OCI-LY1 (cell line): ENCODE results near the gene FRMD1.

Experiments
- H2AFZ ChIP-seq: fragments of 200-600 bp; sonication (generic), shearing (Covaris generic); 2 replicates; pipeline ENCODE4 v1.6.0; 2014; ENCODE audit warnings: antibody characterized with exemption, mild to moderate bottlenecking, low read length
- H3F3A ChIP-seq: fragments of 200-600 bp; sonication (generic), shearing (Covaris generic); 2 replicates; pipeline ENCODE4 v1.6.0; 2014; ENCODE audit warnings: mild to moderate bottlenecking, antibody characterized with exemption, low read length, moderate library complexity; ENCODE audit not compliant: insufficient read depth
- H3K27ac ChIP-seq: fragments of 200-600 bp; sonication (generic); 2 replicates; pipeline ENCODE4 v1.5.1; 2014; ENCODE audit warnings: low read length, mixed run types, mild to moderate bottlenecking, low read depth; ENCODE audit not compliant: poor library complexity, severe bottlenecking
- H3K27me3 ChIP-seq: fragments of 200-600 bp; sonication (generic); 2 replicates; pipeline ENCODE4 v1.6.0; 2014; ENCODE audit warnings: antibody characterized with exemption, mild to moderate bottlenecking, low read length, moderate library complexity; ENCODE audit not compliant: insufficient read depth
- H3K36me3 ChIP-seq: fragments of 200-600 bp; sonication (generic); 2 replicates; pipeline ENCODE4 v1.6.1; 2014; ENCODE audit warnings: mild to moderate bottlenecking, antibody characterized with exemption, low read length, moderate library complexity, mixed read lengths; ENCODE audit not compliant: insufficient read depth
- H3K4me1 ChIP-seq: fragments of 200-600 bp; sonication (generic); 2 replicates; pipeline ENCODE4 v1.5.1; 2014; ENCODE audit warnings: mild to moderate bottlenecking, low read length, moderate library complexity; ENCODE audit not compliant: insufficient read depth, severe bottlenecking
- H3K4me2 ChIP-seq: fragments of 200-600 bp; sonication (generic), shearing (Covaris generic); 2 replicates; pipeline ENCODE4 v1.6.1; 2014; ENCODE audit warnings: low read length
- H3K4me3 ChIP-seq: fragments of 200-600 bp; sonication (generic); 2 replicates; pipeline ENCODE4 v1.5.1; 2014; ENCODE audit warnings: low read length, low read depth, mild to moderate bottlenecking, mixed read lengths; ENCODE audit not compliant: poor library complexity, severe bottlenecking
- H3K79me2 ChIP-seq: fragments of 200-600 bp; shearing (Covaris generic); 2 replicates; pipeline ENCODE4 v1.6.1; 2016; ENCODE audit warnings: mixed run types, low read length, mixed read lengths; ENCODE audit not compliant: insufficient read depth
- H3K9ac ChIP-seq: fragments of 200-600 bp; sonication (generic), shearing (Covaris generic); 2 replicates; pipeline ENCODE4 v1.6.1; 2014; ENCODE audit warnings: mild to moderate bottlenecking, low read length, mixed read lengths
- H3K9me2 ChIP-seq: fragments of 200-600 bp; sonication (generic), shearing (Covaris generic); 2 replicates; pipeline ENCODE4 v1.6.1; 2014; ENCODE audit warnings: low read depth, mild to moderate bottlenecking, low read length, mixed read lengths
- H3K9me3 ChIP-seq: fragments of 200-600 bp; shearing (Covaris generic); 2 replicates; pipeline ENCODE4 v1.6.1; 2014; ENCODE audit warnings: low read length, mixed read lengths
- H4K20me1 ChIP-seq: fragments of 200-600 bp; sonication (generic), shearing (Covaris generic); 2 replicates; pipeline ENCODE4 v1.6.0; 2016; ENCODE audit warnings: mild to moderate bottlenecking, low read length; ENCODE audit not compliant: insufficient read depth
- CTCF ChIP-seq: fragments of 200-600 bp; sonication (generic), shearing (Covaris generic); IDR thresholded peaks from 2 replicates; pipeline ENCODE4 v1.5.1; 2017; ENCODE audit warnings: mild to moderate bottlenecking, antibody characterized with exemption, low read length, moderate library complexity, mixed read lengths
- EZH2 ChIP-seq: fragments of 200-600 bp; sonication (generic), shearing (Covaris generic); IDR thresholded peaks from 2 replicates; pipeline ENCODE4 v1.8.0; 2017; ENCODE audit warnings: borderline replicate concordance, mixed run types, mild to moderate bottlenecking, antibody characterized with exemption, low read length, moderate library complexity, mixed read lengths

The FRMD1 gene

GRCh38 chr6:168116975-168117899 is 38.2 kb upstream of the FRMD1 start:
- Histone ChIP-seq H3K9me3 (no peaks in the 10 kb centered on the region), H2AFZ (no peak overlapping the region), H3F3A (no peaks in the 10 kb centered on the region), H3K4me1 (no peaks in the 10 kb centered on the region), H3K4me2 (no peak overlapping the region), H3K36me3 (no peaks in the 10 kb centered on the region), H3K79me2 (no peaks in the 10 kb centered on the region), H3K27me3 (no peaks in the 10 kb centered on the region), H4K20me1 (no peaks in the 10 kb centered on the region), H3K9ac (no peak overlapping the region), H3K27ac (no peak overlapping the region), H3K9me2 (no peaks in the 10 kb centered on the region), H3K4me3 (no peak overlapping the region)
- TF ChIP-seq EZH2 (no peak), CTCF (no peak)

- Histone ChIP-seq H3K36me3 (no peaks in the 10 kb centered on the region), H3K9me2 (no peaks in the 10 kb centered on the region)
- no peak for TF ChIP-seq EZH2
- no peak for TF ChIP-seq CTCF
Observed at GRCh38 chr6:168116438-168116974, 37.5 kb upstream of the FRMD1 start.

GRCh38 chr6:168115748-168116437 is 36.9 kb upstream of the FRMD1 start:
- Histone ChIP-seq H3K27me3 (no peaks in the 10 kb centered on the region), H3K36me3 (no peaks in the 10 kb centered on the region), H3K9ac (no peak overlapping the region), H3K4me3 (no peak overlapping the region), H4K20me1 (no peaks in the 10 kb centered on the region), H3K9me3 (no peaks in the 10 kb centered on the region), H3K9me2 (no peaks in the 10 kb centered on the region), H3F3A (no peaks in the 10 kb centered on the region), H3K79me2 (no peaks in the 10 kb centered on the region), H3K4me2 (no peak overlapping the region), H3K4me1 (no peaks in the 10 kb centered on the region), H2AFZ (no peak overlapping the region), H3K27ac (no peak overlapping the region)
- no peak for TF ChIP-seq EZH2
- no peak for TF ChIP-seq CTCF

More at GRCh38 chr6:168116438-168116974, 37.5 kb upstream of the FRMD1 start:
- Histone ChIP-seq H3K27ac (no peak overlapping the region), H3K27me3 (no peaks in the 10 kb centered on the region), H2AFZ (no peak overlapping the region), H3K4me1 (no peaks in the 10 kb centered on the region), H3K9ac (no peak overlapping the region), H3F3A (no peaks in the 10 kb centered on the region), H4K20me1 (no peaks in the 10 kb centered on the region), H3K4me3 (no peak overlapping the region), H3K4me2 (no peak overlapping the region), H3K79me2 (no peaks in the 10 kb centered on the region), H3K9me3 (no peaks in the 10 kb centered on the region)
